WTC11 (cell line): ENCODE results near the gene TEX36. TPM values are rescaled to one million over a fixed set of nuclear protein-coding genes. Genes with fewer than 3 reads are reported as not detected.

Experiments used
- ATAC-seq: fragments of 200-7000 bp; cut with Tn5 transposase; 2 replicates; pipeline ENCODE4 v1.10.0; 2021; ENCODE audit warnings: mild to moderate bottlenecking, moderate library complexity
- CTCF ChIA-PET: fragments of 300-600 bp; sonication (Branson Sonifier 250); formaldehyde crosslinking; loops from one replicate; lab custom pipeline; 2021; ENCODE audit warnings: antibody characterized with exemption; lab: Charles Lee
- POLR2A ChIA-PET: fragments of 350-600 bp; sonication (Branson Sonifier 250); formaldehyde crosslinking; loops from one replicate; lab custom pipeline; 2021; ENCODE audit warnings: antibody characterized with exemption; lab: Charles Lee
- DNase-seq: peaks from one replicate; pipeline ENCODE4 v3.0.0; 2021; ENCODE audit warnings: low spot score
- H3K27ac Mint-ChIP-seq: 2 replicates; pipeline ENCODE4 v1.8.0; 2021; ENCODE audit warnings: mixed read lengths
- H3K27me3 Mint-ChIP-seq: 2 replicates; pipeline ENCODE4 v1.8.0; 2021; ENCODE audit warnings: low read depth, mild to moderate bottlenecking, moderate library complexity, mixed read lengths
- H3K36me3 Mint-ChIP-seq: 2 replicates; pipeline ENCODE4 v1.8.0; 2021; ENCODE audit warnings: mixed read lengths
- H3K4me1 Mint-ChIP-seq: 2 replicates; pipeline ENCODE4 v1.8.0; 2022; ENCODE audit warnings: mixed read lengths
- H3K4me3 Mint-ChIP-seq: 2 replicates; pipeline ENCODE4 v1.8.0; 2021; ENCODE audit warnings: mild to moderate bottlenecking, moderate library complexity, mixed read lengths
- H3K9me3 Mint-ChIP-seq: 2 replicates; pipeline ENCODE4 v1.8.0; 2021; ENCODE audit warnings: mixed read lengths
- CREM ChIP-seq: sonication (generic); formaldehyde crosslinking; IDR thresholded peaks from 2 replicates; pipeline ENCODE4 v1.8.1; 2022; ENCODE audit warnings: mild to moderate bottlenecking, missing genetic modification reagents, moderate library complexity
- ESRRA ChIP-seq: sonication (generic); formaldehyde crosslinking; IDR thresholded peaks from 2 replicates; pipeline ENCODE4 v1.8.1; 2022; ENCODE audit warnings: mild to moderate bottlenecking, missing genetic modification reagents, borderline replicate concordance
- FOXP1 ChIP-seq: sonication (generic); formaldehyde crosslinking; IDR thresholded peaks from 2 replicates; pipeline ENCODE4 v1.8.0; 2022; ENCODE audit warnings: missing genetic modification reagents, mild to moderate bottlenecking, moderate library complexity, borderline replicate concordance
- GABPB1 ChIP-seq: sonication (generic); formaldehyde crosslinking; IDR thresholded peaks from 2 replicates; pipeline ENCODE4 v1.8.1; 2023; ENCODE audit warnings: mild to moderate bottlenecking, missing genetic modification reagents
- GRHL2 ChIP-seq: fragments of 250-450 bp; sonication (Bioruptor Pico); IDR thresholded peaks from 2 replicates; pipeline ENCODE4 v1.8.0; 2022; ENCODE audit warnings: mild to moderate bottlenecking, moderate library complexity; ENCODE audit not compliant: insufficient replicate concordance, severe bottlenecking
- MXD4 ChIP-seq: fragments of 250-450 bp; sonication (Bioruptor Pico); IDR thresholded peaks from 2 replicates; pipeline ENCODE4 v1.8.0; 2021; ENCODE audit warnings: mild to moderate bottlenecking, moderate library complexity, borderline replicate concordance
- NFYB ChIP-seq: sonication (generic); formaldehyde crosslinking; conservative IDR thresholded peaks from 2 replicates; pipeline ENCODE4 v1.8.0; 2022; ENCODE audit warnings: low read depth, missing genetic modification reagents
- NR1H2 ChIP-seq: sonication (generic); formaldehyde crosslinking; IDR thresholded peaks from 2 replicates; pipeline ENCODE4 v1.9.0; 2021; ENCODE audit warnings: mild to moderate bottlenecking, moderate library complexity, missing genetic modification reagents
- TP53 ChIP-seq: sonication (generic); formaldehyde crosslinking; IDR thresholded peaks from 2 replicates; pipeline ENCODE4 v1.8.1; 2023; ENCODE audit warnings: mild to moderate bottlenecking, missing genetic modification reagents
- ZNF263 ChIP-seq: sonication (generic); formaldehyde crosslinking; IDR thresholded peaks from 2 replicates; pipeline ENCODE4 v1.8.1; 2022; ENCODE audit warnings: low read depth, mild to moderate bottlenecking, moderate library complexity, missing genetic modification reagents
- ZNF317 ChIP-seq: sonication (generic); formaldehyde crosslinking; IDR thresholded peaks from 2 replicates; pipeline ENCODE4 v1.8.1; 2023; ENCODE audit warnings: low read depth, mild to moderate bottlenecking, moderate library complexity, missing genetic modification reagents, borderline replicate concordance
- ZNF396 ChIP-seq: fragments of 250-450 bp; sonication (Bioruptor Pico); IDR thresholded peaks from 2 replicates; pipeline ENCODE4 v1.8.0; 2021; ENCODE audit warnings: mild to moderate bottlenecking, moderate library complexity, borderline replicate concordance
- ZNF423 ChIP-seq: fragments of 250-450 bp; sonication (Bioruptor Pico); IDR thresholded peaks from 2 replicates; pipeline ENCODE4 v2.1.2; 2022; ENCODE audit warnings: mild to moderate bottlenecking, moderate library complexity
- total RNA-seq: library from RNA; stranded (reverse); gene quantifications from 3 replicates; pipeline ENCODE4 v1.2.3, GENCODE V29; 2021
- TF ChIP-seq, protein P1 (sequence below): sonication (generic); formaldehyde crosslinking; IDR thresholded peaks from 2 replicates; pipeline ENCODE4 v1.8.0; 2023; ENCODE audit warnings: missing genetic modification reagents, mild to moderate bottlenecking, borderline replicate concordance
- TF ChIP-seq, protein P2 (sequence below): fragments of 250-450 bp; sonication (Bioruptor Pico); IDR thresholded peaks from 2 replicates; pipeline ENCODE4 v1.9.0; 2021; ENCODE audit warnings: mild to moderate bottlenecking, borderline replicate concordance
- TF ChIP-seq, protein P3 (sequence below): sonication (generic); formaldehyde crosslinking; IDR thresholded peaks from 2 replicates; pipeline ENCODE4 v1.8.0; 2022; ENCODE audit warnings: mild to moderate bottlenecking, missing genetic modification reagents
- TF ChIP-seq, protein P4 (sequence below): sonication (generic); formaldehyde crosslinking; IDR thresholded peaks from 2 replicates; pipeline ENCODE4 v1.8.0; 2022; ENCODE audit warnings: mild to moderate bottlenecking, missing genetic modification reagents
- TF ChIP-seq, protein P5 (sequence below): sonication (generic); formaldehyde crosslinking; conservative IDR thresholded peaks from 2 replicates; pipeline ENCODE4 v1.8.1; 2022; ENCODE audit warnings: mild to moderate bottlenecking, missing genetic modification reagents

TEX36 gene
- total RNA-seq, 1 experiment from 2014 or later: not detected

DNA sequence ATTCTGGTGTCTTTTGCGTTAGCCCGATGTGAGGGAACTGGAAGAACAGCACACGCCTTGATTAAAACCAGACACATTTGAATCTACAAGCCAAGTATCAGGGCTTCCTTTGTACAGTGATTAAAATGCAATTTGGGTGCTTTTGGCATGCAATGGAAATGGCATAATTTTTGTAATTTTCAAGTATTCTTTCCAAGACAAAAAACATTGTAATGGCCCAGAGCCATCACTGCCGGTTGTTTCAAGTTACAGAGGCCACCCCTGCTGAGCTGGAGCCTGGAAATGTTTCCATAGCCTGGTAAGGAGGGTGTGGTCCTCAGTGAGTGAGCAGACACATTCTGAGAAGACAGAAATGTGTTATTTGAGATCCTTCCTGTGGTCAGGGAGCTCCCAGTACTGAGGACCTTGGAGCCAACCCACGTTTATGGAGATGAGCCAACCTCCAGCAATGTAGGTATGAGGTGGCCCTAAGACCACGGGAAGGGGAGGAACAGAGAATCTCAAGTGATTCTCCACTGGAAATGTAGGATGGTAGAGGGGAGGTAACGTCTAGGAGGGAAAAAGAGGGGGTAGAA lies 20.9 kb downstream of the TEX36 start (continued):
- TF ChIP-seq, protein P1, sequence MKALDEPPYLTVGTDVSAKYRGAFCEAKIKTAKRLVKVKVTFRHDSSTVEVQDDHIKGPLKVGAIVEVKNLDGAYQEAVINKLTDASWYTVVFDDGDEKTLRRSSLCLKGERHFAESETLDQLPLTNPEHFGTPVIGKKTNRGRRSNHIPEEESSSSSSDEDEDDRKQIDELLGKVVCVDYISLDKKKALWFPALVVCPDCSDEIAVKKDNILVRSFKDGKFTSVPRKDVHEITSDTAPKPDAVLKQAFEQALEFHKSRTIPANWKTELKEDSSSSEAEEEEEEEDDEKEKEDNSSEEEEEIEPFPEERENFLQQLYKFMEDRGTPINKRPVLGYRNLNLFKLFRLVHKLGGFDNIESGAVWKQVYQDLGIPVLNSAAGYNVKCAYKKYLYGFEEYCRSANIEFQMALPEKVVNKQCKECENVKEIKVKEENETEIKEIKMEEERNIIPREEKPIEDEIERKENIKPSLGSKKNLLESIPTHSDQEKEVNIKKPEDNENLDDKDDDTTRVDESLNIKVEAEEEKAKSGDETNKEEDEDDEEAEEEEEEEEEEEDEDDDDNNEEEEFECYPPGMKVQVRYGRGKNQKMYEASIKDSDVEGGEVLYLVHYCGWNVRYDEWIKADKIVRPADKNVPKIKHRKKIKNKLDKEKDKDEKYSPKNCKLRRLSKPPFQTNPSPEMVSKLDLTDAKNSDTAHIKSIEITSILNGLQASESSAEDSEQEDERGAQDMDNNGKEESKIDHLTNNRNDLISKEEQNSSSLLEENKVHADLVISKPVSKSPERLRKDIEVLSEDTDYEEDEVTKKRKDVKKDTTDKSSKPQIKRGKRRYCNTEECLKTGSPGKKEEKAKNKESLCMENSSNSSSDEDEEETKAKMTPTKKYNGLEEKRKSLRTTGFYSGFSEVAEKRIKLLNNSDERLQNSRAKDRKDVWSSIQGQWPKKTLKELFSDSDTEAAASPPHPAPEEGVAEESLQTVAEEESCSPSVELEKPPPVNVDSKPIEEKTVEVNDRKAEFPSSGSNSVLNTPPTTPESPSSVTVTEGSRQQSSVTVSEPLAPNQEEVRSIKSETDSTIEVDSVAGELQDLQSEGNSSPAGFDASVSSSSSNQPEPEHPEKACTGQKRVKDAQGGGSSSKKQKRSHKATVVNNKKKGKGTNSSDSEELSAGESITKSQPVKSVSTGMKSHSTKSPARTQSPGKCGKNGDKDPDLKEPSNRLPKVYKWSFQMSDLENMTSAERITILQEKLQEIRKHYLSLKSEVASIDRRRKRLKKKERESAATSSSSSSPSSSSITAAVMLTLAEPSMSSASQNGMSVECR: no peak
- TF ChIP-seq, protein P2, sequence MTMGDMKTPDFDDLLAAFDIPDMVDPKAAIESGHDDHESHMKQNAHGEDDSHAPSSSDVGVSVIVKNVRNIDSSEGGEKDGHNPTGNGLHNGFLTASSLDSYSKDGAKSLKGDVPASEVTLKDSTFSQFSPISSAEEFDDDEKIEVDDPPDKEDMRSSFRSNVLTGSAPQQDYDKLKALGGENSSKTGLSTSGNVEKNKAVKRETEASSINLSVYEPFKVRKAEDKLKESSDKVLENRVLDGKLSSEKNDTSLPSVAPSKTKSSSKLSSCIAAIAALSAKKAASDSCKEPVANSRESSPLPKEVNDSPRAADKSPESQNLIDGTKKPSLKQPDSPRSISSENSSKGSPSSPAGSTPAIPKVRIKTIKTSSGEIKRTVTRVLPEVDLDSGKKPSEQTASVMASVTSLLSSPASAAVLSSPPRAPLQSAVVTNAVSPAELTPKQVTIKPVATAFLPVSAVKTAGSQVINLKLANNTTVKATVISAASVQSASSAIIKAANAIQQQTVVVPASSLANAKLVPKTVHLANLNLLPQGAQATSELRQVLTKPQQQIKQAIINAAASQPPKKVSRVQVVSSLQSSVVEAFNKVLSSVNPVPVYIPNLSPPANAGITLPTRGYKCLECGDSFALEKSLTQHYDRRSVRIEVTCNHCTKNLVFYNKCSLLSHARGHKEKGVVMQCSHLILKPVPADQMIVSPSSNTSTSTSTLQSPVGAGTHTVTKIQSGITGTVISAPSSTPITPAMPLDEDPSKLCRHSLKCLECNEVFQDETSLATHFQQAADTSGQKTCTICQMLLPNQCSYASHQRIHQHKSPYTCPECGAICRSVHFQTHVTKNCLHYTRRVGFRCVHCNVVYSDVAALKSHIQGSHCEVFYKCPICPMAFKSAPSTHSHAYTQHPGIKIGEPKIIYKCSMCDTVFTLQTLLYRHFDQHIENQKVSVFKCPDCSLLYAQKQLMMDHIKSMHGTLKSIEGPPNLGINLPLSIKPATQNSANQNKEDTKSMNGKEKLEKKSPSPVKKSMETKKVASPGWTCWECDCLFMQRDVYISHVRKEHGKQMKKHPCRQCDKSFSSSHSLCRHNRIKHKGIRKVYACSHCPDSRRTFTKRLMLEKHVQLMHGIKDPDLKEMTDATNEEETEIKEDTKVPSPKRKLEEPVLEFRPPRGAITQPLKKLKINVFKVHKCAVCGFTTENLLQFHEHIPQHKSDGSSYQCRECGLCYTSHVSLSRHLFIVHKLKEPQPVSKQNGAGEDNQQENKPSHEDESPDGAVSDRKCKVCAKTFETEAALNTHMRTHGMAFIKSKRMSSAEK (CRISPR knock-in tag): no peak
- TF ChIP-seq MXD4: no peak
- TF ChIP-seq GRHL2: no peak
- TF ChIP-seq, protein P3, sequence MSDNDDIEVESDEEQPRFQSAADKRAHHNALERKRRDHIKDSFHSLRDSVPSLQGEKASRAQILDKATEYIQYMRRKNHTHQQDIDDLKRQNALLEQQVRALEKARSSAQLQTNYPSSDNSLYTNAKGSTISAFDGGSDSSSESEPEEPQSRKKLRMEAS (CRISPR knock-in tag): no peak

DNA sequence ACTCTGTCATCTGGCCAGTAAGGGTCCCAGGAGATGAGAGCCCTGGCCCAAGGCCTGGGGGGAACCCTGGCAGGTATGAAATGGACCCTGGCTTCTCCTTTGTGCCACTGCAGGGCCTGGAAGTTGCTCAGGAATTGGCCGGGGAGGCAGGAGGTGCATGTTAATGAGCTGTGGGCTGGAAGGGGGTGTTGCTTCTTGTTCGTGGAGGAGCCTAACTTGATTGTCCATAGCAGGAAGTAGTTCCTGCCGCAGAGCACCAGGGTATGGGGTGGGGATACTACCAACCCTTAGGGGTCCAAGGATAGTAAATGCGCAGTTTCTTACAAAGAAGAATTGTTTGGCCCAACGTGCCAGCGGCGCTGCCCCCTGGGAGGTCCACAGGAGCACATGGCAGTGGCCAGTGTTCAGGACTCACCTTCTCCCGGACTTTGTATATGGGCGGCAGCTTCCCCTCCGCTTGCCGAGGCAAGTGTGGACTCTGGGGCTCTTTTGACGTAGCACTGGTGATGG lies 21.5 kb downstream of the TEX36 start:
- Mint-ChIP-seq H3K36me3 (no peaks in the 10 kb centered on the region), H3K4me3 (no peak overlapping the region), H3K9me3 (peaks cover 7% of the 10 kb centered on the region), H3K4me1 (peaks cover 9% of the 10 kb centered on the region), H3K27ac (no peak overlapping the region), H3K27me3 (peaks cover 4% of the 10 kb centered on the region; the same call in 1 of the 2 replicates)
- ChIA-PET POLR2A (no interaction called here), CTCF (no interaction called here)
- ATAC-seq (peak; percentile 56), DNase-seq (no peak)
- TF ChIP-seq ZNF396: no peak
- TF ChIP-seq ZNF317 (CRISPR knock-in tag): no peak

DNA sequence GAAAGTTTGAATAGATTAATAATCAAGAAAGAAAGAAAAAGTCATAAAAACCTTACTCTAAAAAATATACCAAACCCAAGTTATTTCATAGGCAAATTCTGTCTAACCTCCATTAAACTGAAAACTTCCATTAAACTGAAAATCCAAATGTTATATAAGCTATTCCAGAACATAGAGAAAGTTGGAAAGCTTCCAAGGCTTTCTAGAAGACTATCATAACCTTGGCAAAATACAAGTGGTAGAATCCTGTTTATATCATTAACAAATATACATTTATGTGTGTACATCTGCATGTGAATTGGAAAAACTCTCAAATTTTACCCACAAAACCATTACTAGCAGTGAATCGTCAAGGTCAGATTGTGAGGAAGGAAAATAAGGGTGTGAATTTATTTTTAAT lies 23.9 kb downstream of the TEX36 start:
- H3K4me1 Mint-ChIP-seq: peaks cover 9% of the 10 kb centered on the region
- H3K36me3 Mint-ChIP-seq: no peaks in the 10 kb centered on the region
- peaks cover 4% of the 10 kb centered on the region; the same call in 1 of the 2 replicates for H3K27me3 Mint-ChIP-seq
- ChIA-PET CTCF (no interaction called here), POLR2A (no interaction called here)
- H3K27ac Mint-ChIP-seq: no peak overlapping the region
- H3K4me3 Mint-ChIP-seq: no peak overlapping the region
- peaks cover 7% of the 10 kb centered on the region for H3K9me3 Mint-ChIP-seq
- no peak for DNase-seq
- no peak for ATAC-seq
- TF ChIP-seq ESRRA (no peak), NR1H2 (no peak), ZNF423 (no peak), FOXP1 (no peak), GABPB1 (no peak), TP53 (no peak), CREM (CRISPR knock-in tag) (no peak), NFYB (CRISPR knock-in tag) (no peak), ZNF263 (CRISPR knock-in tag) (no peak)
- TF ChIP-seq, protein P4, sequence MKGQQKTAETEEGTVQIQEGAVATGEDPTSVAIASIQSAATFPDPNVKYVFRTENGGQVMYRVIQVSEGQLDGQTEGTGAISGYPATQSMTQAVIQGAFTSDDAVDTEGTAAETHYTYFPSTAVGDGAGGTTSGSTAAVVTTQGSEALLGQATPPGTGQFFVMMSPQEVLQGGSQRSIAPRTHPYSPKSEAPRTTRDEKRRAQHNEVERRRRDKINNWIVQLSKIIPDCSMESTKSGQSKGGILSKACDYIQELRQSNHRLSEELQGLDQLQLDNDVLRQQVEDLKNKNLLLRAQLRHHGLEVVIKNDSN: no peak
- TF ChIP-seq, protein P2 (CRISPR knock-in tag): no peak
- TF ChIP-seq, protein P5, sequence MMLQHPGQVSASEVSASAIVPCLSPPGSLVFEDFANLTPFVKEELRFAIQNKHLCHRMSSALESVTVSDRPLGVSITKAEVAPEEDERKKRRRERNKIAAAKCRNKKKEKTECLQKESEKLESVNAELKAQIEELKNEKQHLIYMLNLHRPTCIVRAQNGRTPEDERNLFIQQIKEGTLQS (CRISPR knock-in tag): no peak
